Common myeloid progenitor, CD34-positive (primary cell): ENCODE measurements around the gene CILP2. TPM values are rescaled to one million over a fixed set of nuclear protein-coding genes. Genes with fewer than 3 reads are reported as not detected.
A peak's percentile ranks its signal among the peaks of the same experiment; 100 is the strongest.

Experiments used
- CTCF ChIA-PET: fragments of 350-600 bp; sonication (Branson Sonifier 250); formaldehyde crosslinking; loops from one replicate; lab custom pipeline; 2021; ENCODE audit warnings: antibody characterized with exemption; lab: Charles Lee
- POLR2A ChIA-PET: fragments of 350-600 bp; sonication (Branson Sonifier 250); formaldehyde crosslinking; loops from one replicate; lab custom pipeline; 2021; ENCODE audit warnings: antibody characterized with exemption; lab: Charles Lee
- DNase-seq, 3 donors: peaks; one replicate each; pipeline versions ENCODE4 v3.0.0 to v3.0.0-alpha.2; 2013
- H3K27ac ChIP-seq, 2 experiments: 1 replicate in 1 of 2; 2 replicates in 1 of 2; pipeline ENCODE4 v1.7.0; 2013; ENCODE audit warnings: inconsistent platforms in 2 of 2, low read length in 2 of 2, mild to moderate bottlenecking in 2 of 2, low read depth in 1 of 2, moderate library complexity in 1 of 2; ENCODE audit not compliant: severe bottlenecking in 2 of 2, insufficient read depth in 1 of 2, poor library complexity in 1 of 2
- H3K27me3 ChIP-seq, 5 experiments: replicated peaks in 2 of 5; 1 replicate in 3 of 5; 2 replicates in 2 of 5; pipeline versions ENCODE4 v1.6.1 to v1.7.0; 2013; ENCODE audit warnings: low read length in 4 of 5, mild to moderate bottlenecking in 2 of 5, moderate library complexity in 2 of 5, inconsistent platforms in 1 of 5; ENCODE audit not compliant: insufficient read depth in 5 of 5, control insufficient read depth in 4 of 5
- H3K36me3 ChIP-seq, 4 experiments: 1 replicate in 2 of 4; 2 replicates in 2 of 4; pipeline versions ENCODE4 v1.6.1 to v1.7.0; 2013; ENCODE audit warnings: low read length in 3 of 4, control low read depth in 1 of 4, mild to moderate bottlenecking in 1 of 4; ENCODE audit not compliant: control insufficient read depth in 4 of 4, insufficient read depth in 4 of 4
- H3K4me1 ChIP-seq, 4 experiments: 1 replicate in 3 of 4; 2 replicates in 1 of 4; pipeline versions ENCODE4 v1.6.1 to v1.7.1; 2013; ENCODE audit warnings: low read length in 3 of 4, mild to moderate bottlenecking in 3 of 4, control low read depth in 1 of 4, inconsistent platforms in 1 of 4, moderate library complexity in 1 of 4; ENCODE audit not compliant: control insufficient read depth in 4 of 4, insufficient read depth in 4 of 4; ENCODE audit errors: control extremely low read depth in 1 of 4
- H3K4me3 ChIP-seq, 7 experiments: 1 replicate in 4 of 7; 2 replicates in 3 of 7; pipeline versions ENCODE4 v1.5.1 to v1.7.0; 2013; ENCODE audit warnings: mild to moderate bottlenecking in 7 of 7, low read length in 6 of 7, moderate library complexity in 6 of 7, inconsistent platforms in 2 of 7, low read depth in 2 of 7, control low read depth in 1 of 7; ENCODE audit not compliant: insufficient read depth in 4 of 7, control insufficient read depth in 1 of 7; ENCODE audit errors: extremely low read depth in 1 of 7
- H3K9me3 ChIP-seq, 5 experiments: 1 replicate in 4 of 5; 2 replicates in 1 of 5; pipeline versions ENCODE4 v1.6.1 to v1.7.1; 2013; ENCODE audit warnings: low read length in 4 of 5, mild to moderate bottlenecking in 2 of 5, inconsistent platforms in 1 of 5, low read depth in 1 of 5, moderate library complexity in 1 of 5; ENCODE audit not compliant: control insufficient read depth in 4 of 5, insufficient read depth in 2 of 5; ENCODE audit errors: control extremely low read depth in 1 of 5
- WGBS: methylation state at CpG from one replicate; pipeline ENCODE4 v1.1.5; 2013; ENCODE audit not compliant: insufficient coverage; 5-methylcytosine and 5-hydroxymethylcytosine counted together
- polyA plus RNA-seq: library from polyadenylated mRNA; unstranded; fragments of 120-200 nt; gene quantifications from one replicate; pipeline ENCODE4 v1.2.1, GENCODE V29; 2013

Gene CILP2
- polyA plus RNA-seq, result 0.05 TPM

- POLR2A ChIA-PET, result no interaction called here
These were observed at the start of gene CILP2 for GRCh38 chr19:19538061-19538784. Gene CILP2, plus strand, starts transcription at chr19:19538265. Its CDS starts 85 bp downstream, at chr19:19538350.

GRCh38 chr19:19488875-19489690 is 49.0 kb upstream of the CILP2 start:
- peak; percentile 90 to 97 (median 96) for DNase-seq
- ChIA-PET POLR2A (interaction anchor here (1.4 to 1.6 kb wide), 2 partner anchors 99 to 104 kb away, joined by 4 to 5 read pairs; no protein-coding TSS in a partner anchor), CTCF (interaction anchor here (0.7 to 9.8 kb wide), 20 partner anchors 9 to 353 kb away, joined by 3 to 174 read pairs (median 4); no protein-coding TSS in a partner anchor)
- Histone ChIP-seq H3K9me3 (no peaks in the 10 kb centered on the region), H3K27me3 (no peaks in the 10 kb centered on the region), H3K4me3 (peak overlapping the region in 4 of 7 experiments; percentile 26 to 43 (median 30)), H3K4me1 (peaks cover 4 to 54% (median 45%) of the 10 kb centered on the region in 4 experiments), H3K36me3 (peaks cover 2 to 54% (median 36%) of the 10 kb centered on the region in 4 experiments), H3K27ac (peak overlapping the region; percentile 77 to 90)
- 26% methylated on average over 10 of the region's 14 CpGs for WGBS

More at GRCh38 chr19:19538061-19538784, at the start of gene CILP2:
- peak; percentile 46 to 58 (median 54) for DNase-seq
- Histone ChIP-seq H3K27me3 (peaks cover 0 to 60% (median 24%) of the 10 kb centered on the region in 5 experiments), H3K4me3 (peak within 1 kb of the TSS in 2 of 7 experiments; percentile 17 to 32), H3K9me3 (no peaks in the 10 kb centered on the region), H3K27ac (no peak within 1 kb of the TSS), H3K4me1 (peaks cover 0 to 41% (median 26%) of the 10 kb centered on the region in 4 experiments), H3K36me3 (no peaks in the 10 kb centered on the region)
- WGBS, result 5% methylated on average over 42 of the region's 56 CpGs
- CTCF ChIA-PET, result interaction anchor here (1.0 kb wide), 1 partner anchor 10 kb away, joined by 3 read pairs; no protein-coding TSS in a partner anchor

GRCh38 chr19:19489804-19490204 is 48.3 kb upstream of the CILP2 start:
- H3K36me3 ChIP-seq, result peaks cover 5 to 58% (median 43%) of the 10 kb centered on the region in 4 experiments
- H3K9me3 ChIP-seq, result no peaks in the 10 kb centered on the region
- peak overlapping the region in 2 of 7 experiments; percentile 18 to 31 for H3K4me3 ChIP-seq
- CTCF ChIA-PET, result interaction anchor here (0.7 to 9.8 kb wide), 28 partner anchors 10 to 353 kb away, joined by 3 to 174 read pairs (median 4); partner anchors contain the start of gene GATAD2A
- no peak for DNase-seq
- POLR2A ChIA-PET, result interaction anchor here (0.7 to 1.6 kb wide), 4 partner anchors 100 to 315 kb away, joined by 3 to 5 read pairs (median 4); no protein-coding TSS in a partner anchor
- no peaks in the 10 kb centered on the region for H3K27me3 ChIP-seq
- peak overlapping the region; percentile 77 to 90 for H3K27ac ChIP-seq
- H3K4me1 ChIP-seq, result peaks cover 4 to 52% (median 43%) of the 10 kb centered on the region in 4 experiments
- WGBS, result 91% methylated on average over 9 of the region's 9 CpGs

GRCh38 chr19:19490214-19490968 is 47.7 kb upstream of the CILP2 start:
- ChIA-PET POLR2A (interaction anchor here (0.7 to 1.6 kb wide), 4 partner anchors 101 to 315 kb away, joined by 3 to 5 read pairs (median 4); no protein-coding TSS in a partner anchor), CTCF (interaction anchor here (0.6 to 9.8 kb wide), 34 partner anchors 9 to 354 kb away, joined by 3 to 174 read pairs (median 4); partner anchors contain the start of genes GATAD2A and YJEFN3)
- Histone ChIP-seq H3K36me3 (peaks cover 6 to 53% (median 44%) of the 10 kb centered on the region in 4 experiments), H3K4me3 (peak overlapping the region in 1 of 7 experiments; percentile 2), H3K4me1 (peaks cover 4 to 46% (median 37%) of the 10 kb centered on the region in 4 experiments), H3K9me3 (no peaks in the 10 kb centered on the region), H3K27ac (peak overlapping the region; percentile 25 to 90), H3K27me3 (no peaks in the 10 kb centered on the region)
- DNase-seq, result peak; percentile 88 to 92 (median 88)
- WGBS, result 32% methylated on average over 16 of the region's 20 CpGs

- no peak overlapping the region for H3K4me3 ChIP-seq
- POLR2A ChIA-PET, result no interaction called here
- H3K4me1 ChIP-seq, result peaks cover 4 to 37% (median 33%) of the 10 kb centered on the region in 4 experiments
- CTCF ChIA-PET, result interaction anchor here (0.9 to 9.8 kb wide), 17 partner anchors 11 to 305 kb away, joined by 3 to 174 read pairs (median 5); partner anchors contain the start of genes GATAD2A and YJEFN3
- H3K36me3 ChIP-seq, result peaks cover 10 to 53% (median 46%) of the 10 kb centered on the region in 4 experiments
- no peak for DNase-seq
- H3K9me3 ChIP-seq, result no peaks in the 10 kb centered on the region
- WGBS, result 88% methylated on average over 14 of the region's 15 CpGs
- no peaks in the 10 kb centered on the region for H3K27me3 ChIP-seq
- H3K27ac ChIP-seq, result no peak overlapping the region
These were observed 46.6 kb upstream of the CILP2 start for GRCh38 chr19:19491321-19492025.
